ENCODE measurements around the gene DSTN. TPM values are rescaled to one million over a fixed set of nuclear protein-coding genes. Genes with fewer than 3 reads are reported as not detected.
A peak's percentile ranks its signal among the peaks of the same experiment; 100 is the strongest.

The DSTN gene
- total RNA-seq, 4 donors from 2014 or later, result 79.2 to 128 (median 88.5) TPM

DNA sequence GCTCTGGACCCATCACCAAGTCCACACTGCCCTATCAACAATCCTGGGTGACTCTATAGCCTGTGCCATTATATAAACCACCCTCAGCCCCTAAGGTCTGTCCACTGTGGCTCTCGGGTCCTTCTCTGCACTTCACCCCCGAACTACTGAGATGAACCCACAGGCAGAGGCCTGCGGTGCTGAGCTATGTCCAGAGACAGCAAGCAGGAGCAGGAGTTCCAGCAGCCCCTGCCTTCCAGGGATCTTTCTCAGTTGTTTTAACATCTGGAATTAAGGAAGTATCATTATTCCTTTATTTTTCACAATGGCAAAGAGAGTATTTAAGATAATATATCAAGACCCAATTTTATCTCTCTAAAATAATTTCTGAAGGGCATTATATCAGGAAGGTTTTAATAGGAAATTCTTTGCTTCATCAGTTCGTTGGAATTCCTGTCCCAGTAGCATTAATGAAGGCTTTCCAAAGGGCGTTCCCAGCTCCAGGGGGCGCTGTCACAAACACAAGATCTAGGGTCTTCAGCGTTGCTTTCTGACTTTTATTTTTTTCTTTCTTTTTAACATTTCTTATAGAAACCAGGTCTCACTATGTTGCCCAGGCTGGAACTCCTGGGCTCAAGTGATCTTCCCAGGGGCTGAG, 84.9 kb downstream of the DSTN start:
- TF ChIP-seq, protein P1, sequence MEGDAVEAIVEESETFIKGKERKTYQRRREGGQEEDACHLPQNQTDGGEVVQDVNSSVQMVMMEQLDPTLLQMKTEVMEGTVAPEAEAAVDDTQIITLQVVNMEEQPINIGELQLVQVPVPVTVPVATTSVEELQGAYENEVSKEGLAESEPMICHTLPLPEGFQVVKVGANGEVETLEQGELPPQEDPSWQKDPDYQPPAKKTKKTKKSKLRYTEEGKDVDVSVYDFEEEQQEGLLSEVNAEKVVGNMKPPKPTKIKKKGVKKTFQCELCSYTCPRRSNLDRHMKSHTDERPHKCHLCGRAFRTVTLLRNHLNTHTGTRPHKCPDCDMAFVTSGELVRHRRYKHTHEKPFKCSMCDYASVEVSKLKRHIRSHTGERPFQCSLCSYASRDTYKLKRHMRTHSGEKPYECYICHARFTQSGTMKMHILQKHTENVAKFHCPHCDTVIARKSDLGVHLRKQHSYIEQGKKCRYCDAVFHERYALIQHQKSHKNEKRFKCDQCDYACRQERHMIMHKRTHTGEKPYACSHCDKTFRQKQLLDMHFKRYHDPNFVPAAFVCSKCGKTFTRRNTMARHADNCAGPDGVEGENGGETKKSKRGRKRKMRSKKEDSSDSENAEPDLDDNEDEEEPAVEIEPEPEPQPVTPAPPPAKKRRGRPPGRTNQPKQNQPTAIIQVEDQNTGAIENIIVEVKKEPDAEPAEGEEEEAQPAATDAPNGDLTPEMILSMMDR (IDR thresholded peaks at IDR 0.05 in 4 of 5, conservative IDR thresholded peaks at IDR 0.05 in 1 of 5), result peak in 3 of 5 experiments; percentile 25 to 50 (median 37)
- TF ChIP-seq POLR2A (IDR thresholded peaks at IDR 0.05), result no peak
- H3K27ac ChIP-seq, result no peak overlapping the region
- in situ Hi-C loops (cut with MboI; ENCODE audit: low sequenced_read_pairs in 4 of 4), result loop anchor here in 1 of 4 donors (25.0 kb wide), 1 partner anchor 108 kb away; no protein-coding TSS in a partner anchor
- no peak overlapping the region for H3K4me3 ChIP-seq
- ATAC-seq (no peak), DNase-seq (no peak)
- peaks cover 0 to 10% of the 10 kb centered on the region in 2 donors for H3K36me3 ChIP-seq
- H3K9me3 ChIP-seq, result no peaks in the 10 kb centered on the region
- H3K27me3 ChIP-seq, result no peaks in the 10 kb centered on the region
- peaks cover 16 to 20% of the 10 kb centered on the region in 2 donors for H3K4me1 ChIP-seq
- intact Hi-C loops (cut with DNase I; ENCODE audit: low total_unique reads), result no loop called here

DNA sequence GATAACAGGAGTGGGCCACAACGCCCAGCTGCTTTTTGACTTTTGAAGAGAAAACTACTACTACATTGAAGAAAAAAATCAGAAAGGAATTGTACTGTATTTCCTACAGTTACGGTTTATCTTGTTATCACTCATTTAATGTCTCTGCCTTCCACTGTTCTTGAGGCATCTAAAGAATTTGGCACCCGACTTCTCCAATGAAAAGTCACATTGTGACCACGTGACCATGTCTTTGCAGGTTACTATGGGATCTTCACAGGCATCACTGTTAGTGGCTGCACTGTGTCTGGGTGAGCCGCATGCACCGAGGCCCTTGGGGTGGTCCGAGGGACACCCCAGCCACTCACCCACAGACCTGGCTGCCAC, 85.4 kb downstream of the DSTN start:
- Histone ChIP-seq H3K27ac (no peak overlapping the region), H3K36me3 (peaks cover 0 to 10% of the 10 kb centered on the region in 2 donors), H3K27me3 (no peaks in the 10 kb centered on the region), H3K4me1 (peaks cover 13 to 20% of the 10 kb centered on the region in 2 donors), H3K4me3 (no peak overlapping the region), H3K9me3 (no peaks in the 10 kb centered on the region)
- in situ Hi-C loops (cut with MboI; ENCODE audit: low sequenced_read_pairs in 4 of 4) (loop anchor here in 1 of 4 donors (25.0 kb wide), 1 partner anchor 107 kb away; no protein-coding TSS in a partner anchor), intact Hi-C loops (cut with DNase I; ENCODE audit: low total_unique reads) (no loop called here)
- DNase-seq (no peak), ATAC-seq (no peak)
- TF ChIP-seq, protein P1 (IDR thresholded peaks at IDR 0.05 in 4 of 5, conservative IDR thresholded peaks at IDR 0.05 in 1 of 5), result no peak
- TF ChIP-seq POLR2A (IDR thresholded peaks at IDR 0.05), result no peak

DNA sequence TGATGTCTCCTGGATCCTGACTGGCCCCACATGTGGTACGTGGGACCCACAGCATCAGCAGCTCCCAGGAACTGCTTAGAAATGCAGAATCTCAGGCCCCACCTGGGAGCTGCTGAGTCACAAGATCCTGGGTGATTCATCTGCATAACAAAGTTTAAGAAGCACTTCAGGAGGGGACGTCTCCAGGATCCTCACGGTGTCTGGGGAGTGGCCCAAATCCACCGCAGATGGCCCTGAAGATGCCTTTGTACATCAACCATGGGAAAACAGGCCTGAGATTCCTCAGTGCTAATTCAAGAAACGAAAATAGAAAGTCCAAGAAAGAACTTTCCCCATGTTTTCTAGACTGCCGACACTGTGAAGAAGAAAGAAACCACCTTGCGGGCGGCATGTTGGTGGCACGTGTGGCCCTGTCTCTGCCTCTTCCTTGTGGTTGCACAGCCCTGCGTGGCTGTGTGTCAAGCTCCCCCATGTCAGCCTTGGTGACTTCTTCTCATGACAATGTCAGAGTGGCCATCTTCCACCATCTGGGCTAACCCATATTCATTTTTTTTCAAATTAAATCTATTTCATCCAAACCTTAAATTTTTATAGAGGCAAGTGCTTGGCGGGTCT, 86.1 kb downstream of the DSTN start:
- no peaks in the 10 kb centered on the region for H3K27me3 ChIP-seq
- no peak overlapping the region for H3K4me3 ChIP-seq
- H3K27ac ChIP-seq, result peak overlapping the region in 1 of 4 donors; percentile 20
- no peak for ATAC-seq
- in situ Hi-C loops (cut with MboI; ENCODE audit: low sequenced_read_pairs in 4 of 4), result loop anchor here in 1 of 4 donors (25.0 kb wide), 1 partner anchor 106 kb away; no protein-coding TSS in a partner anchor
- no peaks in the 10 kb centered on the region for H3K9me3 ChIP-seq
- H3K4me1 ChIP-seq, result peaks cover 10 to 20% of the 10 kb centered on the region in 2 donors
- no peak for DNase-seq
- TF ChIP-seq, protein P1 (IDR thresholded peaks at IDR 0.05 in 4 of 5, conservative IDR thresholded peaks at IDR 0.05 in 1 of 5), result no peak
- TF ChIP-seq POLR2A (IDR thresholded peaks at IDR 0.05), result no peak
- intact Hi-C loops (cut with DNase I; ENCODE audit: low total_unique reads), result no loop called here
- H3K36me3 ChIP-seq, result peaks cover 0 to 10% of the 10 kb centered on the region in 2 donors

DNA sequence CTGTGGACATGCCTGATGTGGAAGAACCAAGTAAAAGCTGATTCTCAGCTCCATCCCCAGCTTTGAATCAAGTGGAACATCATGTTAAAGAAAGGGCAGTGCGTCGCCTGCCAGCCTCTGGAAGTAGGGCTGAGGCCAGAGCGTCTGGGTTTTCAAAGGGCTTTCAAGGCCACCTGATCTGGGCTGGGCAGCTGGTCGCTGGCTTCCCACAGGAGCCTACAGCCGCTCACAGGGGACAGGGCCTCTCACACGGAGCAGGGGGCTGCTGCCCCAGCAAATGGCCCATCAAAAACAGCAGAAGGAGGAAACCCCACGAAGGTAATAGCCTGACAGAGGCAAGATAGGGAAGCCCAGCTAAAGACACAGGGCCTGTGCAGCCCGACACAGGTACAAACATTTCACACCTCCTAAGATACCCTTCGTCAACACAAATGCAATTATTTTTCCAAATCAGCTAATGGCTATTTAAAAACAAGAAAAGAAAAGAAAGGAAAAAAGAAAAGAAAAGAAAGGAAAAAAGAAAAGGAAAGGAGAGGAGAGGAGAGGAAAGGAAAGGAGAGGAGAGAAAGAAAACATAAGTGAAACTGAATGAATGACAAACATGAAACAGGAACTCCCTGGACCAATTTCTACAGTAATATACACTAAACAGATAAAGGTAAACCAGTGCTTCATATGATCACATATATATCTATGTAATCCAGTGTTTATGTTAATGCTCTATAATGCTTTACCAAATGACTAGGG, 87.4 kb downstream of the DSTN start:
- no peak for DNase-seq
- intact Hi-C loops (cut with DNase I; ENCODE audit: low total_unique reads), result no loop called here
- Histone ChIP-seq H3K27me3 (no peaks in the 10 kb centered on the region), H3K27ac (peak overlapping the region in 1 of 4 donors; percentile 20), H3K9me3 (no peaks in the 10 kb centered on the region), H3K4me3 (no peak overlapping the region), H3K36me3 (peaks cover 0 to 10% of the 10 kb centered on the region in 2 donors), H3K4me1 (peaks cover 16 to 19% of the 10 kb centered on the region in 2 donors)
- in situ Hi-C loops (cut with MboI; ENCODE audit: low sequenced_read_pairs in 4 of 4), result loop anchor here in 1 of 4 donors (25.0 kb wide), 1 partner anchor 105 kb away; no protein-coding TSS in a partner anchor
- TF ChIP-seq POLR2A (IDR thresholded peaks at IDR 0.05), result no peak
- TF ChIP-seq, protein P1 (IDR thresholded peaks at IDR 0.05 in 4 of 5, conservative IDR thresholded peaks at IDR 0.05 in 1 of 5), result no peak
- peak in 1 of 2 donors; percentile 56 for ATAC-seq
